GM12878 (cell line): ENCODE measurements around the gene LRRC14B. TPM values are rescaled to one million over a fixed set of nuclear protein-coding genes. Genes with fewer than 3 reads are reported as not detected.

ENCODE experiments used
- ATAC-seq: fragments of 200-7000 bp; cut with Tn5 transposase; 3 replicates; pipeline ENCODE4 v1.9.1; 2020; ENCODE audit warnings: mild to moderate bottlenecking, moderate library complexity
- BruUV-seq: library from RNA; stranded (reverse); fragments of 400-500 nt; replicated peaks from 2 replicates; lab custom pipeline; 2021; lab: Mats Ljungman, UMichigan
- CTCF ChIA-PET: fragments of 300-600 bp; sonication (Branson Sonifier 250); formaldehyde crosslinking; extraction: SDS; loops from one replicate; lab custom pipeline; 2021; ENCODE audit warnings: inconsistent platforms; lab: Yijun Ruan, JAX
- POLR2A ChIA-PET: fragments of 350-600 bp; formaldehyde crosslinking; extraction: SDS; loops from one replicate; lab custom pipeline; 2021; ENCODE audit warnings: inconsistent platforms; lab: Charles Lee
- RAD21 ChIA-PET: fragments of 300-600 bp; sonication (Branson Sonifier 250); formaldehyde crosslinking; loops from one replicate; lab custom pipeline; 2023; ENCODE audit warnings: antibody characterized with exemption; ENCODE audit not compliant: unreplicated experiment; lab: Charles Lee
- SMC1A ChIA-PET: fragments of 300-600 bp; sonication (Branson Sonifier 250); formaldehyde crosslinking; loops from one replicate; lab custom pipeline; 2023; ENCODE audit not compliant: unreplicated experiment, uncharacterized antibody; lab: Charles Lee
- DNase-seq: peaks from one replicate; pipeline ENCODE4 v3.0.0-alpha.2; 2011; ENCODE audit warnings: low read depth, low spot score
- FAIRE-seq: peaks from 3 replicates; lab custom pipeline; 2011; peaks lifted over from hg19 to GRCh38; lab: Jason Lieb, UNC
- H2AFZ ChIP-seq: 2 replicates; pipeline ENCODE4 v1.6.0; 2011; ENCODE audit warnings: low read depth, low read length, control low read depth; ENCODE audit not compliant: control insufficient read depth
- H3K27ac ChIP-seq: 2 replicates; pipeline ENCODE4 v1.5.1; 2011; ENCODE audit warnings: control low read depth; ENCODE audit not compliant: control insufficient read depth, insufficient read depth
- H3K27me3 ChIP-seq, 2 experiments: replicated peaks in 1 of 2; 2 replicates each; pipeline versions ENCODE4 v1.6.0 to v1.6.1; 2011; ENCODE audit warnings: low read length in 1 of 2; ENCODE audit not compliant: control insufficient read depth in 2 of 2, insufficient read depth in 2 of 2
- H3K36me3 ChIP-seq, 2 experiments: 2 replicates each; pipeline ENCODE4 v1.5.1; 2011; ENCODE audit warnings: low read length in 1 of 2; ENCODE audit not compliant: control insufficient read depth in 2 of 2, insufficient read depth in 2 of 2
- H3K4me1 ChIP-seq: 2 replicates; pipeline ENCODE4 v1.6.1; 2011; ENCODE audit warnings: mild to moderate bottlenecking, low read length, moderate library complexity, mixed read lengths; ENCODE audit not compliant: control insufficient read depth, insufficient read depth
- H3K4me2 ChIP-seq: 2 replicates; pipeline ENCODE4 v1.6.0; 2011; ENCODE audit warnings: control low read depth; ENCODE audit not compliant: control insufficient read depth, insufficient read depth
- H3K4me3 ChIP-seq: fragments of 200-600 bp; sonication (generic); 2 replicates; pipeline ENCODE4 v1.5.1; 2016
- H3K79me2 ChIP-seq: 2 replicates; pipeline ENCODE4 v1.6.0; 2011; ENCODE audit warnings: low read length; ENCODE audit not compliant: control insufficient read depth, insufficient read depth
- H3K9ac ChIP-seq: 2 replicates; pipeline ENCODE4 v1.8.0; 2011; ENCODE audit warnings: low read length, control low read depth, mixed read lengths; ENCODE audit not compliant: control insufficient read depth, insufficient read depth
- H3K9me3 ChIP-seq: replicated peaks from 3 replicates; pipeline ENCODE4 v1.5.1; 2011; ENCODE audit warnings: mild to moderate bottlenecking, low read length; ENCODE audit not compliant: control insufficient read depth, insufficient read depth
- H4K20me1 ChIP-seq: 2 replicates; pipeline ENCODE4 v1.6.0; 2011; ENCODE audit not compliant: control insufficient read depth, insufficient read depth
- BCL3 ChIP-seq: IDR thresholded peaks from 2 replicates; pipeline ENCODE4 v1.6.1; 2011; ENCODE audit warnings: borderline replicate concordance, low read depth, mild to moderate bottlenecking, moderate library complexity, low read length; ENCODE audit not compliant: insufficient read depth, poor library complexity, severe bottlenecking
- CHD2 ChIP-seq: IDR thresholded peaks from 2 replicates; pipeline ENCODE4 v1.6.1; 2011; ENCODE audit warnings: low read depth, low read length, improper control_type of control experiment, borderline replicate concordance
- ETV6 ChIP-seq, 2 experiments: fragments of 450-650 bp in 1 of 2; IDR thresholded peaks in 1 of 2; conservative IDR thresholded peaks in 1 of 2; 2 replicates each; pipeline ENCODE4 v1.6.1; 2014; ENCODE audit warnings: antibody characterized with exemption in 1 of 2, borderline replicate concordance in 1 of 2, low read depth in 1 of 2, mild to moderate bottlenecking in 1 of 2, moderate library complexity in 1 of 2
- KDM1A ChIP-seq: fragments of 200-600 bp; sonication (generic); IDR thresholded peaks from 2 replicates; pipeline ENCODE4 v1.6.1; 2016; ENCODE audit warnings: borderline replicate concordance
- PBX3 ChIP-seq: IDR thresholded peaks from 2 replicates; pipeline ENCODE4 v1.6.1; 2011; ENCODE audit warnings: mild to moderate bottlenecking, low read depth, low read length, moderate library complexity; ENCODE audit not compliant: insufficient replicate concordance
- RAD51 ChIP-seq: fragments of 450-650 bp; IDR thresholded peaks from 2 replicates; pipeline ENCODE4 v1.6.1; 2016; ENCODE audit warnings: moderate library complexity, mild to moderate bottlenecking, inconsistent platforms
- RELA ChIP-seq: fragments of 450-650 bp; IDR thresholded peaks from 2 replicates; pipeline ENCODE4 v1.8.0; 2014; ENCODE audit warnings: borderline replicate concordance; ENCODE audit not compliant: partially characterized antibody
- REST ChIP-seq: IDR thresholded peaks from 2 replicates; pipeline ENCODE4 v1.6.1; 2012; ENCODE audit warnings: mild to moderate bottlenecking, low read depth, low read length
- SP1 ChIP-seq: IDR thresholded peaks from one replicate; pipeline ENCODE4 v1.6.1; 2011; ENCODE audit warnings: low read depth, low read length
- YY1 ChIP-seq: IDR thresholded peaks from 2 replicates; pipeline ENCODE4 v1.6.1; 2011; ENCODE audit warnings: low read depth, mild to moderate bottlenecking, low read length
- ZNF622 ChIP-seq: fragments of 450-650 bp; IDR thresholded peaks from 2 replicates; pipeline ENCODE4 v1.6.1; 2017; ENCODE audit warnings: mild to moderate bottlenecking, inconsistent platforms
- whole genome bisulfite sequencing: methylation state at CpG from one replicate; pipeline ENCODE4 v1.1.6; 2016; ENCODE audit warnings: low lambda C conversion rate; ENCODE audit not compliant: insufficient replicate concordance, insufficient coverage; ENCODE audit errors: missing lambda C conversion rate; 5-methylcytosine and 5-hydroxymethylcytosine counted together
- in situ Hi-C: fragments of 300-500 bp; cut with MboI; formaldehyde crosslinking; loops from 9 replicates; pipeline ENCODE4 v1.14.3; 2018; ENCODE audit warnings: mixed read lengths
- intact Hi-C: fragments of 100-400 bp; cut with micrococcal nuclease; formaldehyde crosslinking; loops from one replicate; pipeline ENCODE4 v1.14.2; 2022; ENCODE audit not compliant: unreplicated experiment
- polyA plus RNA-seq, 11 experiments: library from polyadenylated mRNA; depleted of rRNA in 4 of 11; unstranded in 6 of 11; stranded (reverse) in 5 of 11; fragments of >200 nt; fragmentation: Nextera tagmentation in 4 of 11; fragmentation: Illumina TruSeq in 1 of 11; extraction: Ambion mirVana in 4 of 11; extraction: Trizol in 1 of 11; gene quantifications; 1 replicate in 1 of 11; 2 replicates in 10 of 11; pipeline versions ENCODE4 v1.2.1 to v1.2.3, GENCODE V29; 2011 to 2016; ENCODE audit warnings: inconsistent platforms in 2 of 11, missing spikeins in 2 of 11, low read depth in 1 of 11
- total RNA-seq, 4 experiments: library from RNA; depleted of rRNA in 3 of 4; stranded (reverse); fragments of >200 nt in 3 of 4; fragmentation: Illumina TruSeq in 1 of 4; extraction: Trizol in 1 of 4; gene quantifications; 2 replicates each; pipeline versions ENCODE4 v1.2.1 to v1.2.3, GENCODE V29; 2013 to 2021
- TF ChIP-seq, protein P1 (sequence below): IDR thresholded peaks from 2 replicates; pipeline ENCODE4 v1.6.1; 2011; ENCODE audit warnings: low read depth, low read length, improper control_type of control experiment, borderline replicate concordance
- TF ChIP-seq, protein P2 (sequence below): fragments of 450-650 bp; IDR thresholded peaks from 2 replicates; pipeline ENCODE4 v1.6.1; 2018; ENCODE audit warnings: borderline replicate concordance, mild to moderate bottlenecking; ENCODE audit not compliant: partially characterized antibody

Gene LRRC14B
- total and polyA plus RNA-seq, 10 of the 15 experiments (the other 5 are each of a cell fraction or from before 2014, with no cell fraction given): 0.06 to 0.31 (median 0.13) TPM; not detected in 5

GRCh38 chr5:143041-143440 is 48.3 kb upstream of the LRRC14B start (continued):
- TF ChIP-seq REST (no peak), ZNF622 (no peak), CHD2 (no peak), RAD51 (no peak), PBX3 (no peak)
- TF ChIP-seq, protein P1, sequence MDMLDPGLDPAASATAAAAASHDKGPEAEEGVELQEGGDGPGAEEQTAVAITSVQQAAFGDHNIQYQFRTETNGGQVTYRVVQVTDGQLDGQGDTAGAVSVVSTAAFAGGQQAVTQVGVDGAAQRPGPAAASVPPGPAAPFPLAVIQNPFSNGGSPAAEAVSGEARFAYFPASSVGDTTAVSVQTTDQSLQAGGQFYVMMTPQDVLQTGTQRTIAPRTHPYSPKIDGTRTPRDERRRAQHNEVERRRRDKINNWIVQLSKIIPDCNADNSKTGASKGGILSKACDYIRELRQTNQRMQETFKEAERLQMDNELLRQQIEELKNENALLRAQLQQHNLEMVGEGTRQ: no peak

- FAIRE-seq: no peak
- Histone ChIP-seq H3K4me1 (no peaks in the 10 kb centered on the region), H3K4me3 (no peak overlapping the region), H2AFZ (no peak overlapping the region), H3K9ac (no peak overlapping the region), H3K27ac (no peak overlapping the region), H4K20me1 (no peaks in the 10 kb centered on the region), H3K4me2 (no peak overlapping the region), H3K79me2 (no peaks in the 10 kb centered on the region), H3K27me3 (no peaks in the 10 kb centered on the region), H3K9me3 (peaks cover 2% of the 10 kb centered on the region; the same call in 2 of the 3 replicates), H3K36me3 (no peaks in the 10 kb centered on the region)
- ChIA-PET RAD21 (no interaction called here), POLR2A (no interaction called here), CTCF (no interaction called here), SMC1A (no interaction called here)
- ATAC-seq: no peak
- intact Hi-C loops: no loop called here
- DNase-seq: no peak
- in situ Hi-C loops: no loop called here
- no TSS peak for BruUV-seq
- WGBS: 20% methylated on average over 8 of the region's 8 CpGs
- TF ChIP-seq RELA (no peak), KDM1A (no peak), BCL3 (no peak), YY1 (no peak), ETV6 (conservative IDR thresholded peaks at IDR 0.05 in 1 of 2, IDR thresholded peaks at IDR 0.05 in 1 of 2; ENCODE audit: borderline replicate concordance in 1 of 2, low read depth in 1 of 2) (no peak), SP1 (no peak)
- TF ChIP-seq, protein P2, sequence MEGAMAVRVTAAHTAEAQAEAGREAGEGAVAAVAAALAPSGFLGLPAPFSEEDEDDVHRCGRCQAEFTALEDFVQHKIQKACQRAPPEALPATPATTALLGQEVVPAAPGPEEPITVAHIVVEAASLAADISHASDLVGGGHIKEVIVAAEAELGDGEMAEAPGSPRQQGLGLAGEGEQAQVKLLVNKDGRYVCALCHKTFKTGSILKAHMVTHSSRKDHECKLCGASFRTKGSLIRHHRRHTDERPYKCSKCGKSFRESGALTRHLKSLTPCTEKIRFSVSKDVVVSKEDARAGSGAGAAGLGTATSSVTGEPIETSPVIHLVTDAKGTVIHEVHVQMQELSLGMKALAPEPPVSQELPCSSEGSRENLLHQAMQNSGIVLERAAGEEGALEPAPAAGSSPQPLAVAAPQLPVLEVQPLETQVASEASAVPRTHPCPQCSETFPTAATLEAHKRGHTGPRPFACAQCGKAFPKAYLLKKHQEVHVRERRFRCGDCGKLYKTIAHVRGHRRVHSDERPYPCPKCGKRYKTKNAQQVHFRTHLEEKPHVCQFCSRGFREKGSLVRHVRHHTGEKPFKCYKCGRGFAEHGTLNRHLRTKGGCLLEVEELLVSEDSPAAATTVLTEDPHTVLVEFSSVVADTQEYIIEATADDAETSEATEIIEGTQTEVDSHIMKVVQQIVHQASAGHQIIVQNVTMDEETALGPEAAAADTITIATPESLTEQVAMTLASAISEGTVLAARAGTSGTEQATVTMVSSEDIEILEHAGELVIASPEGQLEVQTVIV: no peak
These were observed 46.4 kb upstream of the LRRC14B start for GRCh38 chr5:144941-145340.
